Activated naive CD8-positive, alpha-beta T cell treated with anti-CD3 and anti-CD28 coated beads, Interleukin-2, amount 50 U/mL, for 24 hours (primary cell): ENCODE data around the gene GNGT2.

Experiments
- ATAC-seq: fragments of 150-1000 bp; cut with Tn5 transposase; one replicate; pipeline ENCODE4 v1.10.0; 2021
- DNase-seq: peaks from one replicate; pipeline ENCODE4 v3.0.0; 2021
- H3K27ac Mint-ChIP-seq: one replicate; pipeline ENCODE4 v1.8.0; 2021; ENCODE audit warnings: mild to moderate bottlenecking, mixed read lengths
- H3K27me3 Mint-ChIP-seq: one replicate; pipeline ENCODE4 v1.8.0; 2021; ENCODE audit warnings: mixed read lengths
- H3K36me3 Mint-ChIP-seq: one replicate; pipeline ENCODE4 v1.8.0; 2021; ENCODE audit warnings: low read depth, mixed read lengths
- H3K4me1 Mint-ChIP-seq: one replicate; pipeline ENCODE4 v1.8.0; 2021; ENCODE audit warnings: mixed read lengths
- H3K4me3 Mint-ChIP-seq: one replicate; pipeline ENCODE4 v1.8.0; 2021; ENCODE audit warnings: mild to moderate bottlenecking, moderate library complexity, mixed read lengths
- H3K9me3 Mint-ChIP-seq: one replicate; pipeline ENCODE4 v1.8.0; 2021; ENCODE audit warnings: mixed read lengths

The GNGT2 gene

GRCh38 chr17:49210158-49211029 lies at the start of gene GNGT2, which contains the start of gene ABI3:
GNGT2 (minus strand) TSS chr17:49210574; CDS start chr17:49207422, 3,152 bp downstream.
ABI3 (plus strand) TSS chr17:49210707; CDS start chr17:49210725, 18 bp downstream.
- DNase-seq (peak; percentile 73), ATAC-seq (peak; percentile 91)
- H3K36me3 Mint-ChIP-seq, result peaks cover 25% of the 10 kb centered on the region
- no peaks in the 10 kb centered on the region for H3K9me3 Mint-ChIP-seq
- peak within 1 kb of the TSS; percentile 90 for H3K4me3 Mint-ChIP-seq
- peak within 1 kb of the TSS; percentile 81 for H3K27ac Mint-ChIP-seq
- peaks cover 62% of the 10 kb centered on the region for H3K4me1 Mint-ChIP-seq
- no peaks in the 10 kb centered on the region for H3K27me3 Mint-ChIP-seq

- ATAC-seq (no peak), DNase-seq (no peak)
- Mint-ChIP-seq H3K9me3 (no peaks in the 10 kb centered on the region), H3K27ac (no peak overlapping the region), H3K4me1 (peaks cover 17% of the 10 kb centered on the region), H3K36me3 (no peaks in the 10 kb centered on the region), H3K27me3 (peaks cover 4% of the 10 kb centered on the region), H3K4me3 (peak overlapping the region; percentile 80)
These were observed 49.3 kb upstream of the GNGT2 start for GRCh38 chr17:49259663-49260010.

- H3K36me3 Mint-ChIP-seq, result no peaks in the 10 kb centered on the region
- no peak overlapping the region for H3K4me3 Mint-ChIP-seq
- no peaks in the 10 kb centered on the region for H3K9me3 Mint-ChIP-seq
- peaks cover 4% of the 10 kb centered on the region for H3K27me3 Mint-ChIP-seq
- no peak overlapping the region for H3K27ac Mint-ChIP-seq
- no peak for DNase-seq
- peaks cover 17% of the 10 kb centered on the region for H3K4me1 Mint-ChIP-seq
- ATAC-seq, result no peak
These were observed 48.0 kb upstream of the GNGT2 start for GRCh38 chr17:49258394-49258793.

- peaks cover 2% of the 10 kb centered on the region for H3K27me3 Mint-ChIP-seq
- no peaks in the 10 kb centered on the region for H3K9me3 Mint-ChIP-seq
- ATAC-seq (no peak), DNase-seq (no peak)
- H3K4me1 Mint-ChIP-seq, result peaks cover 8% of the 10 kb centered on the region
- no peak overlapping the region for H3K27ac Mint-ChIP-seq
- H3K4me3 Mint-ChIP-seq, result no peak overlapping the region
- H3K36me3 Mint-ChIP-seq, result no peaks in the 10 kb centered on the region
These were observed 44.8 kb upstream of the GNGT2 start for GRCh38 chr17:49255125-49255524.

DNA sequence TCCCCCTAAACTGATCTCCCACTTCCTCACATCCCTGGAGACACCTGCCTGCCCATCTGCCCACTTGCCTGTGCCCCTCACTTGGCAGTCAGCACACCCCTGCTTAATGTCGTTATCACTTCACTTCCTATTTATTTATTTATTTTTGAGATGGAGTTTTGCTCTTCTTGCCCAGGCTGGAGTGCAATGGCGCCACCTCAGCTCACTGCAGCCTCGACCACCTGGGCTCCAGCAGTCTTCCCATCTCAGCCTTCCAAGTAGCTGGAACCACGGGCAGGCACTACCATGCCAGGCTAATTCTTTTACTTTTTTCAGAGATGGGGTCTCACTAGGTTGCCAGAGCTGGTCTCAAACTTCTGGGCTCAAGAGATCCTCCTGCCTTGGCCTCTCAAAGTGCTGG lies 43.7 kb upstream of the GNGT2 start:
- peaks cover 3% of the 10 kb centered on the region for H3K4me1 Mint-ChIP-seq
- no peaks in the 10 kb centered on the region for H3K9me3 Mint-ChIP-seq

DNA sequence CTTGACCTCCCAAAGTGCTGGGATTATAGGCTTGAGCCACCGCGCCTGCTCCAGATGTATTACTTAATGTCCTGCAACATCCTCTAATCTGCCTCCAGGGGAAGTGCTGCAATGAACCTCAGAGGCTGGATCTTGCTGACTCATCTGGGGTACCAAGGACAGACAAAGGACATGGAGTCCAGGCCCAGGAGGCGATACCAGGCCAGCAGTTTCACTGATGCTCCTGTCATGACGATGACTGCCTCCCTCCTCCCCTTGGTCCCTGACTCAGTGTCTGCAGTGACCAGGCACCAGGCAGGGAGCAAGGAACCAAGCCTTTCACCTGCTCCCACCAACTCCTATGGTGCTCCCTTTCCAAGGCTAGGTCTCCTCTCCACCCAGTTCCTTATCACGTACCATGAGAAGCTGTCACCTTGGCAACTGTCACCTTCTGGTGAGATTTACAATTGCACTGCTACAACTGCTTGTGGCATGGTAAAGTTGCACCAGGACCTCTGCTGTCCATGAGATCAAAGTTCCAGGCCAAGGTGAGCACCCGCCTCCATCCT lies 41.8 kb upstream of the GNGT2 start:
- H3K4me3 Mint-ChIP-seq, result no peak overlapping the region
- ATAC-seq, result no peak
- H3K27me3 Mint-ChIP-seq, result no peaks in the 10 kb centered on the region
- H3K4me1 Mint-ChIP-seq, result no peaks in the 10 kb centered on the region
- no peak for DNase-seq
- H3K27ac Mint-ChIP-seq, result no peak overlapping the region
- no peaks in the 10 kb centered on the region for H3K9me3 Mint-ChIP-seq
- H3K36me3 Mint-ChIP-seq, result no peaks in the 10 kb centered on the region

More for the DNA sequence above, 43.7 kb upstream of the GNGT2 start:
- DNase-seq (no peak), ATAC-seq (no peak)
- Mint-ChIP-seq H3K36me3 (no peaks in the 10 kb centered on the region), H3K4me3 (no peak overlapping the region), H3K27ac (no peak overlapping the region), H3K27me3 (peaks cover 2% of the 10 kb centered on the region)

DNA sequence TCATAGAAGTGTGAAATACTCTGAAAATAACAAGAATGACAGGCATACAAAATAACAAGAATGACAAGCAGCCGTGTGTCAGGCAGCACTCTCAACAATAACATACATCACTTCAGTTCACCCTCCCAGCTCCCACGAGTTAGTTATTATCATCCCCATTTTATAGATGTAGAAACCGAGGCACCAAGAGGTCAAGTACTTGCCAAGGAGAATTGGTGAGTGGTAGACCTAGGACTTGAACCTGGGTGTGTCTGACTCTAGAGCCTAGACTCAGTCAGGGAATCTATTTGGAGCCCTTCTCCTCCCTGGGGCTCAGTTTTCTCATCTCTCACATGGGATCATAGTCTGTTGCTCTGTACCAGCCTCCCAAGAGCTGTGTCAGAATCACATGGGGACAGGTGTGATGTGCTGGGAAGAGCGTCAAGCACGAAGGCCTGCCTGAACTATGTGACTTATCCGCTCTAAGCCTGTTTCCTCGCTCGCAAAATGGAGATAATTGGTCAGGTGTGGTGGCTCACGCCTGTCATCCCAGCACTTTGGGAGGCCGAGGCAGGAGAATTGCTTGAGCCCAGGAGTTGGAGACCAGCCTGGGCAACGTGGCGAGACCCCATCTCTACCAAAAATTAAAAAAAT lies 39.6 kb upstream of the GNGT2 start:
- no peak overlapping the region for H3K27ac Mint-ChIP-seq
- ATAC-seq (no peak), DNase-seq (no peak)
- H3K36me3 Mint-ChIP-seq, result no peaks in the 10 kb centered on the region
- H3K4me1 Mint-ChIP-seq, result no peaks in the 10 kb centered on the region
- H3K27me3 Mint-ChIP-seq, result peaks cover 2% of the 10 kb centered on the region
- no peaks in the 10 kb centered on the region for H3K9me3 Mint-ChIP-seq
- H3K4me3 Mint-ChIP-seq, result no peak overlapping the region

- no peak overlapping the region for H3K4me3 Mint-ChIP-seq
- no peaks in the 10 kb centered on the region for H3K36me3 Mint-ChIP-seq
- ATAC-seq, result no peak
- no peaks in the 10 kb centered on the region for H3K9me3 Mint-ChIP-seq
- no peak overlapping the region for H3K27ac Mint-ChIP-seq
- peaks cover 2% of the 10 kb centered on the region for H3K27me3 Mint-ChIP-seq
- DNase-seq, result no peak
- H3K4me1 Mint-ChIP-seq, result no peaks in the 10 kb centered on the region
These were observed 39.0 kb upstream of the GNGT2 start for GRCh38 chr17:49249292-49249794.

- Mint-ChIP-seq H3K36me3 (no peaks in the 10 kb centered on the region), H3K9me3 (no peaks in the 10 kb centered on the region), H3K27ac (no peak overlapping the region), H3K4me1 (no peaks in the 10 kb centered on the region), H3K27me3 (peaks cover 2% of the 10 kb centered on the region), H3K4me3 (no peak overlapping the region)
- DNase-seq (no peak), ATAC-seq (no peak)
These were observed 37.6 kb upstream of the GNGT2 start for GRCh38 chr17:49247944-49248343.

DNA sequence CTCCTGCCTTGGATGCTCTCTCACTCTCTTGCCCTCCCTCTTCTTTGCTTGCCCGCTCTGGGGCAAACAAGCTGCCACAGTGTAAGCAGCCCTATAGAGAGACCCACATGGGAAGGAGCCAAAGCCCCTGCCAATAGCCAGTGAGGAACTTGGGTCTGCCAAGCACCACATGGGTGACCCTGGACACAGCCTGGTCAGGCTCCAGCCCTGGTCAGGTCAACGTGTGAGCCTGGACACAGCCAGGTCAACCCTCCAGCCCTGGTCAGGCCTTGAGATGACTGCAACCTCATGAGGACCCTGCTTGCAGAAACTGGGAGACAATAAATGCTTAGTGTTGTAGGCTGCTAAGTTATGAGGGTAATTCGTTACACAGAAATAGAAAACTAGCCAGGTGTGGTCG lies 34.5 kb upstream of the GNGT2 start:
- H3K4me3 Mint-ChIP-seq, result no peak overlapping the region
- no peak for DNase-seq
- no peak for ATAC-seq
- no peaks in the 10 kb centered on the region for H3K4me1 Mint-ChIP-seq
- no peaks in the 10 kb centered on the region for H3K9me3 Mint-ChIP-seq
- H3K27ac Mint-ChIP-seq, result no peak overlapping the region
- H3K27me3 Mint-ChIP-seq, result peaks cover 2% of the 10 kb centered on the region
- no peaks in the 10 kb centered on the region for H3K36me3 Mint-ChIP-seq

DNA sequence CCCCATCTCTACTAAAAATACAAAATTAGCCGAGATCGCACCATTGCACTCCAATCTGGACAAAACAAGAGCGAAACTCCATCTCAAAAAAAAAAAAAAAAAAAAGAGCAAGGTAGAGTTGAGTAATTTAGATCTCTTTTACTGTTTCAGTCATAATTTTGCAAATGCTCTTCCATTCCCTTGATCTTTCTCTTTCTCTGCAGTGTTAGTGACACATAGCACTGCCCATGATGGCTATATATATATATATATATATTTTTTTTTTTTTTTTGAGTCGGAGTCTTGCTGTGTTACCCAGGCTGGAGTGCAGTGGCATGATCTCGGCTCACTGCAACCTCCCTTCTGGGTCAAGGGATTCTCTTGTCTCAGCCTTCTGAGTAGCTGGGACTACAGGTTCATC lies 32.4 kb upstream of the GNGT2 start:
- Mint-ChIP-seq H3K27ac (no peak overlapping the region), H3K27me3 (peaks cover 2% of the 10 kb centered on the region), H3K4me1 (no peaks in the 10 kb centered on the region), H3K36me3 (no peaks in the 10 kb centered on the region), H3K9me3 (no peaks in the 10 kb centered on the region), H3K4me3 (no peak overlapping the region)
- ATAC-seq (no peak), DNase-seq (no peak)

DNA sequence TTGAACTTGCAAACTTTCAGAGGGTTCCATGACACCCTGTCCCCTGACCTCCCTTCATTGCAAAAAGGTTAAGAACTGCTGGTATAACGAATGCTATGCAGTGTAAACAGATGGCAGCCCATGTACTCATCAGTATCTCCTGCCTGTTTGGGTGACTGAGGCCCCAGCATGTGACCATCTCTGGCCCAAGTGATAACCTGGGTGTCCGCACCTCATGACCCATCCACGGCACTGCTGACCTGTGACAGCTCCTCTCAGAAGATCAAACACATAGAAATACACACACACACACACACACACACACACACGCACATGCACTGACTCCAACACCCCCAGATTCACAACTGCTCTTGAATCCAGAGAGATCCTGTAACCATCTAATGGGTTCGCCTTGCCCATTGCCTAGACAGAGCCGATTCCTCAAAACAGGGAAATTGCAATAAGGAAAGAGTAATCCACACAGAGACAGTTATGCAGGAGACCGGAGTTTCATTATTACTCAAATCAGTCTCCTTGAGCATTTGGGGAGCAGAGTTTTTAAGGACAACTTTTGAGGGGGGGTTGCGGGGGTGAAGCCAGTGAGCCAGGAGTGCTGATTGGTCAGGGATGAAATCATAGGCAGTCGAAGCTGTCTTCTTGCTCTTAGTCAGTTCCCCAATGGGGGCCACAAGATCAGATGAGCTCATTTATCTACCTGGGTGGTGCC lies 31.5 kb upstream of the GNGT2 start:
- no peak overlapping the region for H3K27ac Mint-ChIP-seq
- no peaks in the 10 kb centered on the region for H3K9me3 Mint-ChIP-seq
- H3K4me1 Mint-ChIP-seq, result no peaks in the 10 kb centered on the region
- H3K36me3 Mint-ChIP-seq, result no peaks in the 10 kb centered on the region
- ATAC-seq, result no peak
- DNase-seq, result no peak
- H3K27me3 Mint-ChIP-seq, result no peaks in the 10 kb centered on the region
- no peak overlapping the region for H3K4me3 Mint-ChIP-seq

DNA sequence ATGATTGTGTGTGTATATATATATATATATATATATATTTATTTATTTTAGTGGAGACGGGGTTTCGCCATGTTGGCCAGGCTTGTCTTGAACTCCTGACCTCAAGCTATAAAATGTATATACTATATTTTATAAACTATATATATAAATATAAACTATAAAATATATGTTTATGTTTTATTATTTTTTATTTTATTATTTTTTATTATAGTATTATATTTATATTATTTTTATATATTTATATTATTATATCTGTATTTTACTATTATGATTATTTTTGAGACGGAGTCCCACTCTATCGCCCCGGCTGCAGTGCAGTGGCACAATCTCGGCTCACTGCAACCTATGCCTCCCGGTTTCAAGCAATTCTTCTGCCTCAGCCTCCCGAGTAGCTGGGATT lies 30.7 kb upstream of the GNGT2 start:
- H3K27ac Mint-ChIP-seq, result no peak overlapping the region
- ATAC-seq (no peak), DNase-seq (no peak)
- H3K4me1 Mint-ChIP-seq, result no peaks in the 10 kb centered on the region
- H3K9me3 Mint-ChIP-seq, result no peaks in the 10 kb centered on the region
- no peaks in the 10 kb centered on the region for H3K27me3 Mint-ChIP-seq
- H3K36me3 Mint-ChIP-seq, result no peaks in the 10 kb centered on the region
- no peak overlapping the region for H3K4me3 Mint-ChIP-seq

DNA sequence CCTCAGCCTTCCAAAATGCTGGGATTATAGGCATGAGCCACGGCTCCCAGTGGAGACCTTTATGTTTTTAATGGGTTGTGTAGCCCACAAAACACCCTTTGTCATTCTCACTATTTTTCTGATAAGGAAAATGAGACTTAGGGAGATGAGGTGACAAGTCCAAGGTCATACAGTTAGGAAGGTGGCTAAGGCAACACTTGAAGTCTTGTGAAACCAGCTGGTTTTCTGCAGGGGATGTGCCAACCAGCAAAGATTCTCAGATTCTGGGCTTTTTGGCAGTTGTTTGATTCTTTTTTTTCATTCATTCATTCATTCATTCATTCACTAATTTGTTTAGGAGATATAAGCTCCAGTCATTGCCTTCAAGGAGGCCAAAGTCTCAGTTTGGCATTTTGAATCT lies 30.2 kb upstream of the GNGT2 start:
- Mint-ChIP-seq H3K27ac (no peak overlapping the region), H3K4me1 (no peaks in the 10 kb centered on the region), H3K27me3 (no peaks in the 10 kb centered on the region), H3K9me3 (no peaks in the 10 kb centered on the region), H3K36me3 (no peaks in the 10 kb centered on the region), H3K4me3 (no peak overlapping the region)
- DNase-seq, result no peak
- no peak for ATAC-seq
